GM12875 (cell line): Measurements from ENCODE around the gene TMPRSS6.
"Not testable (repeated sequence)": the region's sequence is repeated elsewhere in the genome, so short reads cannot be mapped to it uniquely, and the experiment has no call there.

ENCODE experiments used
- H3K4me3 ChIP-seq: one replicate; pipeline ENCODE4 v1.5.1; 2011; ENCODE audit warnings: low read depth, low read length, control low read depth
- TF ChIP-seq, protein P1 (sequence below): IDR thresholded peaks from 2 replicates; pipeline ENCODE4 v1.5.1; 2011; ENCODE audit warnings: low read depth, mild to moderate bottlenecking, control low read depth, inconsistent platforms, low read length, moderate library complexity, borderline replicate concordance; ENCODE audit not compliant: insufficient read depth

The TMPRSS6 gene

DNA sequence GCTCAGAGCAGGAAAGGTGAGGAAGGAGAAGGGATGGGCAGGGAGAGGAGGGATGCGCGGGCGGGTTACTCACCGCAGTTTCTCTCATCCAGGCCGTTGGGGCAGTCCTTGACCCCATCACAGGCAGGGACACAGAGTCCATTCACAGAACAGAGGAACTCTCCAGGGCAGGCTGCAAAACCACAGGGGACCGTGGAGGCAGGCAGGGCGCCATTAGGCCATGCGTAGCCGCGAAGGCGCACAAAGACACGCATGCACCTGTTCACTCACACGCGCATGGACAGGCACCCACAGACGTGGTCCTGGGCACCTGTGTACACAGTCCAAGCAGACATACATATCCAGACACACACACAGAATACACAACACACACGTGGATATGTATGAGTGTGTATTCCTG, 35.0 kb downstream of the TMPRSS6 start:
- no peak overlapping the region for H3K4me3 ChIP-seq
- TF ChIP-seq, protein P1, sequence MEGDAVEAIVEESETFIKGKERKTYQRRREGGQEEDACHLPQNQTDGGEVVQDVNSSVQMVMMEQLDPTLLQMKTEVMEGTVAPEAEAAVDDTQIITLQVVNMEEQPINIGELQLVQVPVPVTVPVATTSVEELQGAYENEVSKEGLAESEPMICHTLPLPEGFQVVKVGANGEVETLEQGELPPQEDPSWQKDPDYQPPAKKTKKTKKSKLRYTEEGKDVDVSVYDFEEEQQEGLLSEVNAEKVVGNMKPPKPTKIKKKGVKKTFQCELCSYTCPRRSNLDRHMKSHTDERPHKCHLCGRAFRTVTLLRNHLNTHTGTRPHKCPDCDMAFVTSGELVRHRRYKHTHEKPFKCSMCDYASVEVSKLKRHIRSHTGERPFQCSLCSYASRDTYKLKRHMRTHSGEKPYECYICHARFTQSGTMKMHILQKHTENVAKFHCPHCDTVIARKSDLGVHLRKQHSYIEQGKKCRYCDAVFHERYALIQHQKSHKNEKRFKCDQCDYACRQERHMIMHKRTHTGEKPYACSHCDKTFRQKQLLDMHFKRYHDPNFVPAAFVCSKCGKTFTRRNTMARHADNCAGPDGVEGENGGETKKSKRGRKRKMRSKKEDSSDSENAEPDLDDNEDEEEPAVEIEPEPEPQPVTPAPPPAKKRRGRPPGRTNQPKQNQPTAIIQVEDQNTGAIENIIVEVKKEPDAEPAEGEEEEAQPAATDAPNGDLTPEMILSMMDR, result no peak

DNA sequence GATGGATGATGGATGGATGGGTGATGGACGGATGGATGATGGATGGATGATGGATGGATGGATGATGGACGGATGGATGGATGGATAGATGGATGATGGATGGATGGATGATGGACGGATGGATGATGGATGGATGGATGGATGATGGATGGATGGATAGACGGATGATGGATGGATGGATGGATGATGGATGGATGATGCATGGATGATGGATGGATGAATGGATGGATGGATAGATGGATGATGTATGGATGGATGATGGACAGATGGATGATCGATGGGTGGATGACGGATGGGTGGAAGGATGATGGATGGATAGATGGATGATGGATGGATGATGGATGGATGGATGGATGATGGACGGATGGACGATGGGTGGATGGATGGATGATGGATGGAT, 36.8 kb downstream of the TMPRSS6 start:
- no peak overlapping the region for H3K4me3 ChIP-seq
- TF ChIP-seq, protein P1, result no peak

DNA sequence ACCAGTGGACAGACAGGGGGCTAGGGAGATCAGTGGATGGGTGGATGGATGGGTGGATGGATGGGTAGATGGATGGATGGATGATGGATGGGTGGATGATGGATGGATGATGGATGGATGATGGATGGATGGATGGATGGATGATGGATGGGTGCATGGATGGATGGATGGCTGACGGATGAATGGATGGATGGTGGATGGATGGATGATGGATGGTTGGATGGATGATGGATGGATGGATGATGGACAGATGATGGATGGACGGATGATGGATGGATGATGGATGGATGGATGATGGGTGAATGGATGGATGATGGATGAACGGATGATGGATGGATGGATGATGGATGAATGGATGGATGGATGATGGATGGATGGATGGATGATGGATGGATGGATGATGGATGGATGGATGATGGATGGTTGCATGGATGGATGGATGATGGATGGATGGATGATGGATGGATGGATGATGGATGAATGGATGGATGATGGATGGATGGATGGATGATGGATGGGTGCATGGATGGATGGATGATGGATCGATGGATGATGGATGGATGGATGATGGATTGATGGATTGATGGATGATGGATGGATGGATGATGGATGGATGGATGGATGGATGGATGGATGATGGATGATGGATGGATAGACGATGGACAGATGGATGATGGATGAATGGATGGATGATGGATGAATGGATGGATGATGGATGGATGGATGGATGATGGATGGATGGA, 37.5 kb downstream of the TMPRSS6 start:
- H3K4me3 ChIP-seq, result not testable (repeated sequence)

DNA sequence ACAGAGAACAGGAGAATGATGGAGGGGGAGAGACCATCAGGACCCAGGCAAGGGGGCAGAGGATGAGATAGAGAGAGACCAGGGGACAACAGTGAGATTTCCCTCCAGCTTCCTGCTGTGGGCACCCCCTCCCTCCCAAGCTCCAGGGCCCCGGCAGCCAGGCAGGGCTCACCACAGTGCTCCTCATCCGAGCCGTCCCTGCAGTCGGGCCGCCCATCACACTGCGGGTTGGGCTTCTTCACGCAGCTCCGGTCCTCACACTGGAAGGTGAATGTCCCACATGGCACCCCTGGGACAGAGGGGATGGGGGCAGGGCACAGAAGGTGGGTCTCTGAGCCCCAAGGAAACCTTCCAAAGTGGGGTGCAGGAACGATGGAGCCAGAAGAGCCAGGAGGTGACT, 38.8 kb downstream of the TMPRSS6 start:
- TF ChIP-seq, protein P1, result no peak
- no peak overlapping the region for H3K4me3 ChIP-seq

DNA sequence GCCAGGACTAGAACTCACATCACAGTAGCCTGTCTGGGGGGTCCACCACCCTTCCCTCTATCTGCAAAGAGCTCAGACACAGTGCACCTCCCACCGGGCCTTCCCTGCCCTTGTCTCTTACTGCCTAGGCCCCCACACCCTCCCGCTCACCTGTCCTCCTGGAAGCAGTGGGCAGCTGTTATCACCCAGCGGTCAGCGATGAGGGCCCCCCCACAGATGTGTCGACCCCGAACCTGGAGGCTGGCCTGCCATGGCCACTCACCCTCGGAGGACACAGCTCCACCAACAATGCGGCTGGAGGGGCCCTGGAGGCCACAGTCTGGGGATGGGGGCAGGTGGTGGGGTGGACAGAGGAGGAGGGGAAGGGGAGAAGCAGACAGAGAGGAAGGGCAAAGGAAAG, 39.2 kb downstream of the TMPRSS6 start:
- TF ChIP-seq, protein P1, result no peak
- no peak overlapping the region for H3K4me3 ChIP-seq

DNA sequence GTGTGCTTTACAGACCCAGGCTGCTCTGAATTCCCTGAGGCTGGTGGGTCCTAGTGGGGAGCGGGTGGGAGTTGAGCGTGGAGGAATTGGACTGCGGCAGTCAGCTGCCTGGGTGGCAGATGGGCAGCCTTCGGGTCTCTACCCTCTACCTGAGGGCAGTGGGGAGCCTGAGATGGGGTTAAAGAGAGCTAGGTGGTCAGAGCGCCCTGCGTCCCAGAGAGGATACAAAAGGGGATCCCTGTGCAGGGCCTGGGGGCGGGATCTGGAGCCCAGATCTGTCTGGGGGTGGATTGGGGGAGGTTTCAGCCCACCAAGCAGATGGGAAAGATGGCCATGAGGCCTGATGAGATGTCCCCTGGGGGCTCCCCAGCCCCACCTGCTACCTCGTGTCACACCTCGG, 39.8 kb downstream of the TMPRSS6 start:
- H3K4me3 ChIP-seq, result no peak overlapping the region
- TF ChIP-seq, protein P1, result no peak

DNA sequence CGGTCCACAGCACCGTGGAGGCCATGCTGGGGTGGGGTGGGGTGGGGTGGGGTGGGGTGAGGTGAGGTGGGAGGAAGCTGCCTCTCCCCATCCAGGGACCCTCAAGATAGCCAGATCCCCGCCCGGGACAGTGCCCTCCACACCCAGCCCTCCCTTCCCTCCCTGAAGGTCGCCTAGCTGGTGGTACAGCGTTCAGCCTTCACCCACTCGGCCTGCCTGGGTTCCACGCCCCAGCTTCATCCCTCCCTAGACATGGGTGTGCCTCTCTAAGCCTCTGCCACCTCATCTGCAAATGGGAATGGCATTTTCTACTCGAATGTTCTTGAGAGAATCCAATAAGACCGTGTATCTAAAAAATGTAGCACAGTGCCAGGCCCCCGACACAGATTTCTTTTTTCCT, 40.2 kb downstream of the TMPRSS6 start:
- no peak overlapping the region for H3K4me3 ChIP-seq
- TF ChIP-seq, protein P1, result no peak
